ACC112 (cell line): ENCODE data around the gene KAT6B.

Source experiments
- H2AFZ ChIP-seq: fragments of 200-600 bp; sonication (generic); one replicate; pipeline ENCODE4 v1.6.0; 2017; ENCODE audit warnings: antibody characterized with exemption, low read length; ENCODE audit not compliant: unreplicated experiment
- H3K27ac ChIP-seq: fragments of 200-600 bp; sonication (generic); 2 replicates; pipeline ENCODE4 v1.5.1; 2014; ENCODE audit warnings: low read depth, mild to moderate bottlenecking, antibody characterized with exemption, low read length, moderate library complexity
- H3K27me3 ChIP-seq: fragments of 200-600 bp; sonication (generic); 2 replicates; pipeline ENCODE4 v1.6.1; 2014; ENCODE audit warnings: mild to moderate bottlenecking, antibody characterized with exemption, low read length, moderate library complexity, mixed read lengths; ENCODE audit not compliant: insufficient read depth
- H3K36me3 ChIP-seq: fragments of 200-600 bp; sonication (generic); 2 replicates; pipeline ENCODE4 v1.6.1; 2016; ENCODE audit warnings: mild to moderate bottlenecking, antibody characterized with exemption, low read length, moderate library complexity, mixed read lengths; ENCODE audit not compliant: insufficient read depth
- H3K4me1 ChIP-seq: fragments of 200-600 bp; sonication (generic); one replicate; pipeline ENCODE4 v1.6.1; 2016; ENCODE audit warnings: low read length, mixed read lengths; ENCODE audit not compliant: insufficient read depth, unreplicated experiment, control insufficient read depth
- H3K4me3 ChIP-seq: fragments of 200-600 bp; sonication (generic); 2 replicates; pipeline ENCODE4 v1.5.1; 2014; ENCODE audit warnings: mild to moderate bottlenecking, low read depth, low read length
- H3K79me2 ChIP-seq: fragments of 200-600 bp; sonication (generic); one replicate; pipeline ENCODE4 v1.6.0; 2016; ENCODE audit warnings: low read length; ENCODE audit not compliant: control insufficient read depth, unreplicated experiment, insufficient read depth

Gene KAT6B

DNA sequence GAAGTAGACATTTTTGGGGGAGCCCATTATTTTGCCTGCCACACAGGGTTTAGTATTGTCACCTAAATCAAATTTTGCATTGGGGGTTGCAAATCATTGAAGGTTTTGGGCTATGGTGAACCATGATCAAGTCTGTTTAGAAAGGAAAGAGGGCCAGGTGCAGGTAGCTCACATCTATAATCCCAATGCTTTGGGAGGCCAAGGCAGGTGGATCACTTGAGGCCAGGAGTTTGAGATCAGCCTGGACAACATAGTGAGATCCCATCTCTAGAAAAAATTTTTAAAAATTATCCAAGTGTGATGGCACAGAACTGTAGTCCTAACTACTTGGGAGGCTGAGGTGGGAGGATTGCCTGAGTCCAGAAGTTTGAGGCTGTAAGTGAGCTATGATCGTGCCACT is 31.2 kb downstream of the KAT6B start:
- no peaks in the 10 kb centered on the region for H3K27me3 ChIP-seq
- no peaks in the 10 kb centered on the region for H3K36me3 ChIP-seq
- H3K79me2 ChIP-seq = peaks cover 29% of the 10 kb centered on the region
- no peak overlapping the region for H3K27ac ChIP-seq
- no peak overlapping the region for H2AFZ ChIP-seq
- H3K4me3 ChIP-seq = no peak overlapping the region
- no peaks in the 10 kb centered on the region for H3K4me1 ChIP-seq

GRCh38 chr10:74859546-74859945 is 33.1 kb downstream of the KAT6B start:
- no peaks in the 10 kb centered on the region for H3K36me3 ChIP-seq
- no peaks in the 10 kb centered on the region for H3K27me3 ChIP-seq
- peaks cover 22% of the 10 kb centered on the region for H3K79me2 ChIP-seq
- H3K27ac ChIP-seq = no peak overlapping the region
- H2AFZ ChIP-seq = no peak overlapping the region
- H3K4me3 ChIP-seq = no peak overlapping the region
- H3K4me1 ChIP-seq = no peaks in the 10 kb centered on the region

- no peak overlapping the region for H3K4me3 ChIP-seq
- H3K79me2 ChIP-seq = no peaks in the 10 kb centered on the region
- H3K27me3 ChIP-seq = no peaks in the 10 kb centered on the region
- H3K36me3 ChIP-seq = no peaks in the 10 kb centered on the region
- H3K4me1 ChIP-seq = no peaks in the 10 kb centered on the region
- no peak overlapping the region for H2AFZ ChIP-seq
- no peak overlapping the region for H3K27ac ChIP-seq
Observed at GRCh38 chr10:74862625-74863024, 36.2 kb downstream of the KAT6B start.

DNA sequence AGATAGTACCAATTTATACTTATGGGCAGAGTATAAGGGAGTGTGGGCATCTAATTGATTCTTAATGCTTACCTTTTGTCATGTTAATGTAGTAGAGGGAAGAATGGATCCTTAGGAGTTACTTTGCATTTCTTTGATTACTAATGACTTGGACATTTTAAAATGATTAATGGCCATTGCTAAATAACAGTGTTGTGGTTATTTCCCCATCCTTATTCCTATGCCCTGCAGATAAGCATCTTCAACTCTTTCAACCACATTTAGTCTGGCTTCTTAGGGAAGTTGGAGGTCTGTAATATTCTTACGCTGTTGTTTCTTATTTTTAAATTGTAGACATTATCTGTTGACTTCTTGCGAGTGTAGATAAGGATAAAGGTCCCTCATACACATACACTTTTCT is 37.2 kb downstream of the KAT6B start:
- no peaks in the 10 kb centered on the region for H3K79me2 ChIP-seq

GRCh38 chr10:74867351-74867750 is 41.0 kb downstream of the KAT6B start:
- no peaks in the 10 kb centered on the region for H3K79me2 ChIP-seq
- H3K27ac ChIP-seq = no peak overlapping the region
- H3K4me3 ChIP-seq = no peak overlapping the region
- no peaks in the 10 kb centered on the region for H3K4me1 ChIP-seq
- H3K27me3 ChIP-seq = no peaks in the 10 kb centered on the region
- no peak overlapping the region for H2AFZ ChIP-seq
- H3K36me3 ChIP-seq = no peaks in the 10 kb centered on the region

More for the DNA sequence above, 37.2 kb downstream of the KAT6B start:
- Histone ChIP-seq H3K4me1 (no peaks in the 10 kb centered on the region), H3K27ac (no peak overlapping the region), H3K4me3 (no peak overlapping the region), H3K36me3 (no peaks in the 10 kb centered on the region), H2AFZ (no peak overlapping the region), H3K27me3 (no peaks in the 10 kb centered on the region)

- H2AFZ ChIP-seq = no peak overlapping the region
- no peaks in the 10 kb centered on the region for H3K79me2 ChIP-seq
- no peak overlapping the region for H3K27ac ChIP-seq
- no peak overlapping the region for H3K4me3 ChIP-seq
- no peaks in the 10 kb centered on the region for H3K36me3 ChIP-seq
- H3K4me1 ChIP-seq = no peaks in the 10 kb centered on the region
- no peaks in the 10 kb centered on the region for H3K27me3 ChIP-seq
Observed at GRCh38 chr10:74868392-74868977, 42.1 kb downstream of the KAT6B start.

GRCh38 chr10:74869635-74870034 is 43.2 kb downstream of the KAT6B start:
- Histone ChIP-seq H3K27ac (no peak overlapping the region), H3K36me3 (no peaks in the 10 kb centered on the region), H3K79me2 (peaks cover 7% of the 10 kb centered on the region), H3K27me3 (no peaks in the 10 kb centered on the region), H2AFZ (no peak overlapping the region), H3K4me1 (no peaks in the 10 kb centered on the region), H3K4me3 (no peak overlapping the region)

DNA sequence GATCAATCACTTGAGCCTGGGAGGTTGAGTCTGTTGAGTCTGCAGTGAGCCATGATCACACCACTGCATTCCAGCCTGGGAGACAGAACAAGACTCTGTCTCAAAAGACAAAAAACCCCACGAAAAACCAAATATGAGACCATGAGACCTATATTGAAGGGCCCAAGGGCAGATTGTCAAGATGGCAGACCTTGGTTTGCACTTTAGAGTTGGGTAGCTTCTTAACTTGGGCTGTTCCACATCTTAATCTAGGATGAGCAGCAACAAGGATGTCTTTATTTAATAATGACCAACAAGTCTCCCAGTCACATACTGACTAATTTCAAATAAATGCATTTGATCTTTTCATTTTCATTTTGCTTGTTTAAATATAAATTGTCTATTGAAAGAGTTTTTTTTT is 43.8 kb downstream of the KAT6B start:
- no peak overlapping the region for H3K4me3 ChIP-seq
- H3K79me2 ChIP-seq = peaks cover 7% of the 10 kb centered on the region
- no peaks in the 10 kb centered on the region for H3K4me1 ChIP-seq
- H3K27ac ChIP-seq = no peak overlapping the region
- no peak overlapping the region for H2AFZ ChIP-seq
- no peaks in the 10 kb centered on the region for H3K36me3 ChIP-seq
- no peaks in the 10 kb centered on the region for H3K27me3 ChIP-seq

DNA sequence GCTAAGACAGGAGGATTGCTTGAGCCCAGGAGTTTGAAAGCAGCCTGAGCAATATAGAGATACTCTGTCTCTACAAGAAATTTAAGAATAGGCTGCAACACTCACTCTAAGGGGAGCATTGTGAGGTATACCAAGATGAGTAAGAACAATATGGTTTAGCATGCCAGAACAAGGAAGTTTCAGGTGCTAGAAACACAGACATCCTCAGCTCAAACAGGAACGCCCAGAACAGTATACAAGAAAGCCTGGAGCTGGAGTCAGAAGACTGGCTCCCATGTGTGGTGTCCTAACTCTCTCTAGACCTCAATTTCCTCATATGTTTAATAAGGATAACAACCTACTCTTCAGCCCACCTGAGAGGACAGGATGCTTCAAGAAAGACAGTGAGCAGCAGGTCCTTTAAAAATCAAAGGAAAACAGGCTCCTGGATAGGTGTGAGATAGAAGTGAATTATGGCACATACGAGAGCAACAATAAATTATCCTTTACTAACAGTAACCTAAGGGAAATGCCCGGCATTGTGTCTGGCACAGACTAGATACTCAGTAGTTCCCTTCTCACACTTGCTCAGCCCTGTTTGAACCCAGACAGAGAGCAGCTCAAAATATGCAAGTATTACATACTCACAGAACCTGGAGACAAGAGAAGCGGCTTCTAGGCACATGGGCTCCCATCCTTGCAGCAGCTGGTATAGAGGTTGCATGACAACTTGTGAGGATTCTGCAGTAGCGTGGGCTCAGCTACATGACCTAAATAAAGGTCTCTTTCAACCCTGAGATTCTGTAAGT is 45.4 kb downstream of the KAT6B start:
- peaks cover 7% of the 10 kb centered on the region for H3K79me2 ChIP-seq
- H3K27me3 ChIP-seq = no peaks in the 10 kb centered on the region
- H2AFZ ChIP-seq = no peak overlapping the region

DNA sequence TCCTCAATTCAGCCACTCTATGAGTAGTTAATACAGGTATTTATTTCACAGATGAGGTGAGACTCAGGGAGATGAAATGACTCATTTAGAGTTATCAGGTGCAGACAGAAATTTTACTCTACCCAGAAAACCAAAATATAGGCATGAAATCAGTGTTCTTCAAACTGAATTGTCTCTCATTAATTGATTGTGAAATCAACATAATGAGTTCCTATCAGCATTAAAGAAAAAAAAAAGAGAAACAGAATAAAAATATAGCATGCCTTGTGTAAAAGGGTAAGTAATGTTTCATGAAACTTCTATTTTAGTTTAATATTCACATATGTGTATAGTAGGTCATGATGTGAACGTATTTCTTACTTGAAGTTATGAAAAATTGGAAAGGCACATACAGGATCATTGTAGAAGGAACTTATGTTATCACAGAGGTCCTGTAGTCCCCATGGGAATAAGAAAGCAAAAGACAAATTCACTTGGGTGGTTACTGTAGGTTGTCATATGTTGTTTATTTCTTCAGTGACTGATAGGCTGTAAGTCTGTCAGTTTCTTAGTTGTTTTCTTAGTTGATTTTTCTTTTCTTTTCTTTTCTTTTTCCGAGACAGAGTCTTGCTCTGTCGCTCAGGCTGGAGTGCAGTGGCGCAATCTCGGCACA is 47.5 kb downstream of the KAT6B start:
- Histone ChIP-seq H3K27ac (no peak overlapping the region), H3K79me2 (peaks cover 7% of the 10 kb centered on the region)

More for the DNA sequence above, 45.4 kb downstream of the KAT6B start:
- no peaks in the 10 kb centered on the region for H3K36me3 ChIP-seq
- no peaks in the 10 kb centered on the region for H3K4me1 ChIP-seq
- H3K27ac ChIP-seq = no peak overlapping the region
- no peak overlapping the region for H3K4me3 ChIP-seq

DNA sequence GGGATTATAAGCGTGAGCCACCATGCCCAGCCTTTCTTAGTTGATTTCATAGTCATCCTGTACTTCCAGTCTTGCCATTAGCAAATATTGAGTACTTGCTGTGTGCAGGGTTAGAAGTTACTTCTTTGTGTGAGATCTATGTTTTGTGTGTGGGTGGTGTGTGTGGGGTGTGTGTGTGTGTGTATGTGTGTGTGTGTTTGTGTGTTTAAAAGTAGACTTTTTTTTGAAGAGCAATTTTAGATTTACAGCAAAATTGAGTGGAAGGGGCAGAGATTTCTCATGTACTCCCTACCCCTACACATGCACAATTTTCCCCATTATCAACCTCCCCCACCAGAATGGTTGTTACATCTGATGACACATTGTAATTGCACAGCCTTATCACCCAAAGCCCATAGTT is 48.2 kb downstream of the KAT6B start:
- no peaks in the 10 kb centered on the region for H3K4me1 ChIP-seq
- no peak overlapping the region for H2AFZ ChIP-seq
- no peaks in the 10 kb centered on the region for H3K27me3 ChIP-seq
- no peaks in the 10 kb centered on the region for H3K36me3 ChIP-seq
- no peak overlapping the region for H3K4me3 ChIP-seq
- H3K79me2 ChIP-seq = peaks cover 7% of the 10 kb centered on the region
- H3K27ac ChIP-seq = no peak overlapping the region

More for the DNA sequence above, 47.5 kb downstream of the KAT6B start:
- Histone ChIP-seq H3K36me3 (no peaks in the 10 kb centered on the region), H3K4me1 (no peaks in the 10 kb centered on the region), H3K27me3 (no peaks in the 10 kb centered on the region), H2AFZ (no peak overlapping the region), H3K4me3 (no peak overlapping the region)
